Loucy (cell line): ENCODE results near the gene BANK1.
"Not testable (repeated sequence)": the region's sequence is repeated elsewhere in the genome, so short reads cannot be mapped to it uniquely, and the experiment has no call there.

Experiments used
- H2AFZ ChIP-seq: fragments of 200-600 bp; sonication (generic); 2 replicates; pipeline ENCODE4 v1.6.0; 2016; ENCODE audit warnings: antibody characterized with exemption, mild to moderate bottlenecking, low read length, moderate library complexity
- H3F3A ChIP-seq: fragments of 200-600 bp; 2 replicates; pipeline ENCODE4 v1.6.0; 2016; ENCODE audit warnings: antibody characterized with exemption, low read depth, mild to moderate bottlenecking
- H3K27me3 ChIP-seq: fragments of 200-600 bp; sonication (generic); 2 replicates; pipeline ENCODE4 v1.6.1; 2014; ENCODE audit warnings: low read length, mild to moderate bottlenecking; ENCODE audit not compliant: insufficient read depth, poor library complexity, severe bottlenecking
- H3K36me3 ChIP-seq: fragments of 200-600 bp; sonication (generic); 2 replicates; pipeline ENCODE4 v1.6.1; 2016; ENCODE audit warnings: low read length; ENCODE audit not compliant: insufficient read depth
- H3K4me1 ChIP-seq: fragments of 200-600 bp; sonication (generic); 2 replicates; pipeline ENCODE4 v1.5.1; 2014; ENCODE audit warnings: low read length, mild to moderate bottlenecking; ENCODE audit not compliant: insufficient read depth, poor library complexity, severe bottlenecking
- H3K4me2 ChIP-seq: fragments of 200-600 bp; sonication (generic); 2 replicates; pipeline ENCODE4 v1.6.0; 2014; ENCODE audit warnings: antibody characterized with exemption, low read length, low read depth, mild to moderate bottlenecking; ENCODE audit not compliant: poor library complexity, severe bottlenecking
- H3K4me3 ChIP-seq: fragments of 200-600 bp; sonication (generic); 2 replicates; pipeline ENCODE4 v1.5.1; 2014; ENCODE audit warnings: low read length, mild to moderate bottlenecking, mixed read lengths; ENCODE audit not compliant: poor library complexity, severe bottlenecking
- H3K79me2 ChIP-seq: fragments of 200-600 bp; sonication (generic); 2 replicates; pipeline ENCODE4 v1.6.1; 2014; ENCODE audit warnings: low read length; ENCODE audit not compliant: insufficient read depth
- H3K9ac ChIP-seq: fragments of 200-600 bp; sonication (generic); 2 replicates; pipeline ENCODE4 v1.6.0; 2014; ENCODE audit warnings: mild to moderate bottlenecking, low read depth, low read length, moderate library complexity; ENCODE audit not compliant: poor library complexity, severe bottlenecking
- H3K9me2 ChIP-seq: fragments of 200-600 bp; sonication (generic); replicated peaks from 2 replicates; pipeline ENCODE4 v1.6.1; 2016; ENCODE audit warnings: low read depth, low read length, mixed read lengths
- H3K9me3 ChIP-seq: fragments of 200-600 bp; sonication (generic); 2 replicates; pipeline ENCODE4 v1.6.1; 2014; ENCODE audit warnings: mild to moderate bottlenecking, antibody characterized with exemption, low read length, low read depth; ENCODE audit not compliant: insufficient read depth
- H4K20me1 ChIP-seq: fragments of 200-600 bp; sonication (generic); 2 replicates; pipeline ENCODE4 v1.6.0; 2014; ENCODE audit warnings: antibody characterized with exemption, low read length, mild to moderate bottlenecking; ENCODE audit not compliant: insufficient read depth, poor library complexity, severe bottlenecking
- CTCF ChIP-seq: fragments of 200-600 bp; sonication (generic); conservative IDR thresholded peaks from 2 replicates; pipeline ENCODE4 v1.5.1; 2014; ENCODE audit warnings: mild to moderate bottlenecking, antibody characterized with exemption, low read length
- EZH2phosphoT487 ChIP-seq: fragments of 200-600 bp; IDR thresholded peaks from 2 replicates; pipeline ENCODE4 v1.6.1; 2018; ENCODE audit warnings: antibody characterized with exemption, mild to moderate bottlenecking, moderate library complexity, borderline replicate concordance

Gene BANK1

GRCh38 chr4:101885574-101885973, 95.0 kb downstream of the BANK1 start:
- Histone ChIP-seq H3K27me3 (no peaks in the 10 kb centered on the region), H4K20me1 (no peaks in the 10 kb centered on the region), H3K79me2 (no peaks in the 10 kb centered on the region), H3K9ac (no peak overlapping the region), H3K4me1 (no peaks in the 10 kb centered on the region), H3K9me3 (no peaks in the 10 kb centered on the region), H2AFZ (no peak overlapping the region), H3K36me3 (no peaks in the 10 kb centered on the region), H3F3A (no peaks in the 10 kb centered on the region), H3K4me2 (no peak overlapping the region), H3K4me3 (no peak overlapping the region), H3K9me2 (no peaks in the 10 kb centered on the region)
- TF ChIP-seq EZH2phosphoT487: no peak
- TF ChIP-seq CTCF: no peak

- Histone ChIP-seq H3K79me2 (no peaks in the 10 kb centered on the region), H2AFZ (no peak overlapping the region), H3K27me3 (no peaks in the 10 kb centered on the region), H3K36me3 (no peaks in the 10 kb centered on the region), H3K4me1 (no peaks in the 10 kb centered on the region), H4K20me1 (no peaks in the 10 kb centered on the region), H3F3A (no peaks in the 10 kb centered on the region), H3K9ac (no peak overlapping the region), H3K9me2 (no peaks in the 10 kb centered on the region), H3K4me3 (no peak overlapping the region), H3K4me2 (no peak overlapping the region), H3K9me3 (no peaks in the 10 kb centered on the region)
- TF ChIP-seq EZH2phosphoT487 (no peak), CTCF (no peak)
Observed at GRCh38 chr4:101886826-101887225, 96.3 kb downstream of the BANK1 start.

DNA sequence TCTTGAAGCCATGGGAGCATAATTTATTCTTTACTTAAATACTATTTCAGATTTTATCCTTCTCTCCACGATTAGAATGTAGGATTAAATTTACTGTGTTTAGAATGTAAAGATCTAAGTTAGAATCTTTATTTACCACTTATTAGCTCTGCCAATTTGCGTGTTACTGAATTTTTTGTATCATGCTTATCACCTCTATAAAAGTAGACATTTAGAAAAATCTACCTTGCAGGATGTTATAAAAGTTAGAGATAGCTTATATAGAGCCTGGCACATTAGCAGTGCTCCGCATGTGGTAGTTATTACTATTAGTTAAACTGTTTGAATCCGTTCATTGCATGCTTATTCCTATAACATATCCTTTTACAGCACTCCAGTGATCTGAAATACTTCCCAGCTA, 97.9 kb downstream of the BANK1 start:
- TF ChIP-seq CTCF (no peak), EZH2phosphoT487 (no peak)
- no peaks in the 10 kb centered on the region for H3K36me3 ChIP-seq
- 0 out of 2 replicates have a peak overlapping the region, but pooled peaks have one; percentile 25 for H2AFZ ChIP-seq
- no peak overlapping the region for H3K9ac ChIP-seq
- H3K4me3 ChIP-seq: no peak overlapping the region
- H3K4me1 ChIP-seq: no peaks in the 10 kb centered on the region
- no peaks in the 10 kb centered on the region for H3K9me3 ChIP-seq
- H3K4me2 ChIP-seq: no peak overlapping the region
- H3K79me2 ChIP-seq: no peaks in the 10 kb centered on the region
- H3F3A ChIP-seq: no peaks in the 10 kb centered on the region
- H3K9me2 ChIP-seq: no peaks in the 10 kb centered on the region
- no peaks in the 10 kb centered on the region for H3K27me3 ChIP-seq
- H4K20me1 ChIP-seq: no peaks in the 10 kb centered on the region

DNA sequence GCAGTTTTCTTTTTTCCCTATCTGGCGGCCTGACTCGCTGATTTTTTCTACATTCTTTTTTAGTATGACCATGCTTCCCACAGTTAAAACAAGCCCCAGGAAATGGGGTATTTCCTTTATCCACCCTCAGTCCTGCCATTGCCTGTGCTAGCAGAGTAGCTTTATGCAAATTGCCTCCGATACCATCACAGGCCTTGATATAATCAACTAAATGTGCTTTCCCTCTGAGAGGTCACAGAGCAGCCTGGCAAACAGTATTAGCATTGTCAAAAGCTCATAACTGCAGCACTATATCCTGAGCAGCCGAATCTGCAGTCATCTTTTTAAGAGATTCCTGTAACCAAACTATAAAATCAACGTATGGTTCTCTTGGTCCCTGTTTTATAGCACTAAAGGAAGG, 115.0 kb downstream of the BANK1 start:
- H3K27me3 ChIP-seq, H3K9me2 ChIP-seq, H3K36me3 ChIP-seq, H4K20me1 ChIP-seq, H3K4me3 ChIP-seq, H2AFZ ChIP-seq, H3K4me1 ChIP-seq, H3F3A ChIP-seq, H3K9ac ChIP-seq, H3K4me2 ChIP-seq, H3K79me2 ChIP-seq, H3K9me3 ChIP-seq: not testable (repeated sequence)
